Hypothalamus (tissue), 51 donors: Measurements from ENCODE around the gene TP73.

Experiments
- DNase-seq, 51 donors: peaks; one replicate each; lab custom pipeline; 2025; lab: John Stamatoyannopoulos, UW

Gene TP73

GRCh38 chr1:3773572-3774275 lies 121.4 kb downstream of the TP73 start:
- no peak for DNase-seq

- DNase-seq, result peak in 10 of 51 donors; percentile 7 to 46 (median 34)
Observed at GRCh38 chr1:3774276-3774945, 122.1 kb downstream of the TP73 start.

- no peak for DNase-seq
Observed at GRCh38 chr1:3774946-3775489, 122.7 kb downstream of the TP73 start.

GRCh38 chr1:3775490-3776230 lies 123.3 kb downstream of the TP73 start:
- DNase-seq, result peak in 12 of 51 donors; percentile 13 to 46 (median 27)

- no peak for DNase-seq
Observed at GRCh38 chr1:3776231-3776961, 124.1 kb downstream of the TP73 start.

- DNase-seq, result no peak
Observed at GRCh38 chr1:3777078-3777547, 124.8 kb downstream of the TP73 start.

GRCh38 chr1:3777647-3778589 lies 125.6 kb downstream of the TP73 start:
- DNase-seq, result no peak

- peak in 1 of 51 donors; percentile 67 for DNase-seq
Observed at GRCh38 chr1:3778590-3779264, 126.4 kb downstream of the TP73 start.

GRCh38 chr1:3779265-3779911 lies 127.1 kb downstream of the TP73 start:
- DNase-seq, result peak in 1 of 51 donors; percentile 67

- no peak for DNase-seq
Observed at GRCh38 chr1:3779912-3780416, 127.6 kb downstream of the TP73 start.

GRCh38 chr1:3780901-3781300 lies 128.6 kb downstream of the TP73 start:
- no peak for DNase-seq

- no peak for DNase-seq
Observed at GRCh38 chr1:3783651-3784474, 131.5 kb downstream of the TP73 start.

- no peak for DNase-seq
Observed at GRCh38 chr1:3785045-3785444, 132.7 kb downstream of the TP73 start.

- DNase-seq, result no peak
Observed at GRCh38 chr1:3785456-3786157, 133.3 kb downstream of the TP73 start.
